ENCODE measurements around the gene PDE1A.

The PDE1A gene

DNA sequence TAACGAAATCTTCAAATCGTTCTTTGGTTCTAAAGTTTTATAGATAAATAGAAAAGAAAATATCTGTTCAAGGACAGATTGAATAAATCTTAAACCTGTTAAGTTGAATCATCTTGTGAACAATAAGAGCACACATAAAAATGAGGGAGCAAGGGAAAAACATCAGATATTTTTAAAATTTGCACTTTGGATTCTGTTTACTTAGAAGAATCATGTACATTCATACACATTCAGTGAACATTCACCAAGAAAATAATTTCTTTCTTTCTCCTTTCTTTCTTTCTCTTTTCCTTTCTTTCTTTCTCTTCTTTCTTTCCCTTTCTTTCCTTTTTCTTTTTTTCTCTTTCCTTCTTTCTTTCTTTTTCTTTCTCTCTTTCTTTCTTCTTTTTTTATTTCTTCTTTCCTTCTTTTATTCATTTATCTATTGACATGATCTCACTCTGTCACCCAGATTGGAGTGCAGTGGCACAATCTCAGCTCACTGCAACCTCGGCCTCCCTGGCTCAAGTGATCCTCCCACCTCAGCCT is 164.9 kb downstream of the PDE1A start:
- no peak for DNase-seq

DNA sequence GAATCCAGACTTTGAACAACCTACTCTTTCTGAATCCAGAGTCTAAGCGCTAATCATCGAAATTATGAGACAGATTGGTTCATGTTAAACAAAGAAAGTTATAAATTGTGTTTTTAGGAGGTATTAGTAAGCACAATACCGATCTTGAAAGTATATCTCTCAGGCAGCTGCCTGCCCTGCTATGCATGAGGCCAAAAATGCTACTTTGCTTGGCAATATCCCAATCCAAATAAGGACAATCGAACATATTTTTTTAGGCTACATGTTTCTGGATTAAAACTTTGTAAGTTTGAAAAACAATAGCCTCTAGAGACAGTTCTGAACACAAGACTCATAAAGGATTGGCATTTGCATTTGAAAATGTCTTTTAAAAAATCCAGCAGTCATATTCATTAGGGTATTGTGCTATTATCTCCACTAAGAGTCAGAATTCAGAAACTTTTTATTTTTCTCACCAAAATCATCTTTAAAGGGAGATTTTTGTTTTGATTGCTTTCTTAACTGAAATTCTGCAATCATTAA is 167.1 kb downstream of the PDE1A start:
- no peak for DNase-seq

DNA sequence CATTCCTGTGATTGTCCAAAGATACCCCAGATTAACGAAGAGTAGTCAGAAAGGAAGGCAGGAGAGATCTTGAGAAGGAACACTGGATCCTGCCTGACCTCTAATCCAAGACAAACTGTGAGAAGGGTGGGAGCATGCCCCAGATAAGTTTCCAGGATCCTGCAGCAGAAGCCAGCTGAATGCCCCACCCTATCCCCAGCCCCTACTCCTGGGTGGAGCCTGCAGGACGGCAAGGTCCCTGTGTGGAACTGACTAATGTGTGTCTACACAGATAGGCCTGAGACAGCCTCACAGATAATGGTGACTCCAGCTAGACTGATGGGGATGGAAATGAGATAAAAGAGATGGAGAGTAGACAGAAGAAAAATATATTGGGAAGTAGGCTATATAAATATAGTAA is 174.3 kb downstream of the PDE1A start:
- DNase-seq = no peak

DNA sequence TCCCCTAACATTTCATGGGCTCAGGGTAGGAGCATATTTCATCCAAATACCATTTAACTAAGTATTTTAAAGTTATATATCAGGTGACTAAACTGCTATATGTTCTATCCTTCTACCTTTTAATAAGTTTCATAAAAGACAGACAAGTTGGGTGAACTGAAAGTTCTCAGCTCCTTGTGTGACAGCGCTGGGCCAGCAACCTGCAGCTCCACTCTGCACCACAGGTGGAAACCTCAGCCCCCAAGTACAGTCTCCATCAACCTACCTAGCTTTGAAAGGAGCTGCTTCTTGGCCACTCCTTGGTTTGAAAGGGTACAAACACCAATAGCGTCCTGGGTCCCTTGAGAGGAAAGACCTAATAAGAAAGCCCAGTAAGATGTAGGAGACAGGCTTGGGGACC is 177.9 kb downstream of the PDE1A start:
- DNase-seq = no peak

DNA sequence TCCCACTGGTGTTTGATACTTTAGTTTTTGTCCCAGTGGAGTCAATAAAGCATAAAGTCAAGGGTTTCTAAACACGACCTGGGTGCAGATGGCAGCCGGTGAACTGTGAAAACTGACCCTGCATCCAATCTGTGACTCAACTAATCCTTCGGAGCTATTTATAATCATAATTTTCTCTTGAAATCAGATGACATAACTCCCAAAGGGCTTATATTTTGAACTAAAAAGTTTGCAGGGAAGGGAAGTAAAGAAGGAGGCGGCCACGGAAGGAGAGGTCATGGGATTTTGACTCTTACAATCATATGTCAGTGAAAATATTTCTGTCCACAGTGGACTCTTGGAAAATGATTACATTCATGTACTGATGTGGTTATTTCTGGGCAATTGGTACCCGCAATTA is 178.5 kb downstream of the PDE1A start:
- DNase-seq = no peak

DNA sequence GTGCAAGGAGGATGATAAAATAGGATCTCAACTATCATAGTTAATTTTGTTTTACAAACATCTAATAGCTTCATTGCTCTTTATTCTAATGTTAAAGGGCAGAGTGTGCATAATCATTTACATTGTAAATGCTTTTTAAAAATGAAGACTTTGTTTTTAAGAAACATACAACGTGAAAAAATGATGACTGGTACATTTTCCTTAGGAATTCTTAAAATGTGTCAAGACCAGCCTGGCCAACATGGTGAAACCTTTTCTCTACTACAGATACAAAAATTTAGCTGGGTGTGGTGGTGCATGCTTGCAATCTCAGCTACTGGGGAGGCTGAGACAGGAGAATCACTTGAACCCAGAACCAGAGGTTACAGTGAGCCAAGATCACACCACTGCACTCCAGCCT is 179.0 kb downstream of the PDE1A start:
- DNase-seq = no peak

DNA sequence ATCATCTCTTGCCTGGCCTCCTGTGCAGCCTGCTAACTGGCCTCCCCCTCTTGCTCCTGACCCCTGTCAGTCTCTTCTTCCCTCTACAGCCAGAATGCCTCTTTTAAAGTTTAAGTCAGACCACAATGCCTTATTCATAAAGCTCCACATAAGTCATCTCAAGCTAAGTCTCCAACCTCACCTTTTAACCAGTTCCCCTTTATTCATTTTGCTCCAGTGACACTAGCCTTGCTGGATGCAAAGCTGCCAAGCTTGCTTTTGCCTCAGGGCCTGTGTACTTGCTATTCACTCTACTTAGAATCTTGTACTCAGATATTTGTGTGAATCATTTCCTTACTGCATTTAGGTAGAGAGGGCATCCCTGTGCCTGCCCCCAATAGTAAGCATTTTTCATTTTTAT is 180.9 kb downstream of the PDE1A start:
- DNase-seq = no peak

DNA sequence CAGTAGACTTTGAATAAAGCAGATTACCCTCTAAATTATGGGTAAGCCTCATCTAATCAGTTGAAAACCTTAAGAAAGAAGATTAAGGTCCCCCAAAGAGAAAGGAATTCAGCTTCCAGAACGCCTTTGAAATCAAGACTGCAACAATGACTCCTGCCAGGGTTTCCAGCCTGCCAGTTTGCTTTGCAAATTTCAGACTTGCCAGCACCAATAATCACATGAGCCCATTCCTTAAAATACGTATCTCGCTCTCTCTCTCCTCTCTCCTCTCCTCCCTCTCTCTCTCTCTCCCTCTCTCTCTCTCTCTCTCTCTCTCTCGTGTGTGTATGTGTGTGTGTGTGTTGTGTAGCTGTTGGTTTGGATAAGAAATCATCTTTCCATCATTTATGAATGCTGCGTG is 184.2 kb downstream of the PDE1A start:
- DNase-seq = no peak

DNA sequence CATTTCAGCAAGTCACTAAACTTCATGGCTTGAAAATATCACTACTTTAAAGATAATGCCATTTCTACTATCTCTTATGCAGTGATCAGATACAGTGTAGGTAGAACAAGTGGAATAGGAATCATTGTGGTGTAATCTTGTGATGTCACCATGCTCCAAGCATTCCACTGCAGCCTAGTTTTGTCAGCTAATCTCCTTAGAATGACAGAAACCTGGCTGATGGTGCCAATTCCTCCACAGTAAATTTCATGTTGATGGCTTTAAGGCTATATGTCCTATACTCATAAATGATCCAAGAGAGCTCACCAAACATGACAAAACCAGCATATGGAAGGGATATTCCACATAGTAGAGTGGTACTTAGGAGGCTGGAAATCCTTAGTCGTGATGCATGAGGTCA is 184.9 kb downstream of the PDE1A start:
- DNase-seq = no peak

DNA sequence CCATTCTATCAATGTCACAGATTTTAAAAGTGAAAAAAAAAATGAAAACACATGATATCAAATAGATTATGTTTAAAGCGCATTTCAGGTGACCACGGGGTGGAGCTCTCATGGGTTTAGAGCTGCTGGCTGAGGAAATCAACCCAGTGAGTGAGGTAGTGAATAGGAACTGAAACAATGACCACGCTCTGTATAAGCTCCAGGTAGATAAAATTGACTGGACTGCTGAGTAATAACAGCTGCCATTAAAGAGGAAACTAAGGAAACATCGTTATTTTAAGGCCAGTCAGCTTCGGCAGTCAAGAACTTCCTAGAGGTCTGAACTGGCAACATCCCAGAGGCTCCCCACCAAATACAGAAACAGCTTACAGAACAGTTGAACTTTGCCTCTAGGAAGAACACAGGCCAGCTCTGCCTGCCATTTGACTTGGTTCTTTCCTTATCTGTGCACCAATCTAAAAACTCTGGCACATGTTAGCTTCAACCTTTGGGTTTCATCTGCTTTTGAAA is 185.9 kb downstream of the PDE1A start:
- no peak for DNase-seq

DNA sequence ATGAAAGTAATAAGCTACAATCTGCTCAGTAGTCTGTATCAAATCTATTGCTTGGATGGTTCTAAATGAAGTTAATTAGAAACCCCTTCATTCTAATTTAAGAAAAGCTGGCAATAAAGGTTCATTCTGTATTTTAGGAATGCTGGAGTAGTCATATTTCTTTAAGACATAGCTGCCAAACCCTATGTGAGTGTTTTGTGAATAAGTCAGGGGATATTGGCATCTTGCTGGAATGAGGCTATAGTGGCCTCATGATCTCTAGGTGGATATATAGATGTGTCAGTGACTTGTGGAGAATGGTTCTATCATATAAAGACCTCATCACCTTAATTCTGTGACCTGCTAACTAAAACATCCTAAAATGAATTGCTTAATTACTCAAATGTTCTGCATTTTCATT is 196.3 kb downstream of the PDE1A start:
- DNase-seq = no peak

DNA sequence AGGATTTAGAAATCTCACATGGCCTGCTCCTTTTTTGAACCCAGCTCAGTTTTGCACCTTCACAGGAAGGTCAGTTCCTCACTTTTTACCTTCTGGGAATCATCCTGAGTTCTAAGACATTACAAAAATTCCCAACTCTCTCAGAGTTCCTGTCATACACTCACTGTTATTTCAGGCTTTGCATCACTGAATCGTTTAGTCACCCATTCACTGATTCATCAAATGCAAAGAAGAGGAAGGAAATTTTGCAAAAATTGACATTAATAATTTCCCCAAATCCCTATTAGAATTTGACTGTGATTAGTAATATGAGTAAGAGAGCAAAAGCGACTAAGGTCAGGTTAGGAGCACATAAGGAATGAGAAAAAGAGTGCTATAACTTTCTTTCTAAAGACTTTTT is 197.5 kb downstream of the PDE1A start:
- DNase-seq = no peak

DNA sequence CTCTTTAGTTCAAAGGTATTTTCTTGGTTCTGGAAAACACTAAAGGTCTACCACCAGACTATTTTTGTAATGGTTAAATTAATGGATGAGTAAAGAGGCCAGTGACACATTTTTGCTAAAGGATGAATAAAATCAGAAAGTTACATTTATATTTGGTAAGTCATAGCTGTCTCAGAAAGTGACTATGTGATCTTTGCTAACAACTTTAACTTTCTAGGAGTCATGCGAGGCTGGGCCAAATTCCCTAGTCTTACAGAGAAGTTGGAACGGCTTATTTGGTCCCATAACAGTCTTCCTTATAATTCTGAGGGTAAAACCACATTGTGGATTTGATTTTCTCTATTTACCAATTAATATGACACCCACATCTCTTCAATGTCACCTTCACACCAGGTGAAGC is 198.1 kb downstream of the PDE1A start:
- DNase-seq = no peak

DNA sequence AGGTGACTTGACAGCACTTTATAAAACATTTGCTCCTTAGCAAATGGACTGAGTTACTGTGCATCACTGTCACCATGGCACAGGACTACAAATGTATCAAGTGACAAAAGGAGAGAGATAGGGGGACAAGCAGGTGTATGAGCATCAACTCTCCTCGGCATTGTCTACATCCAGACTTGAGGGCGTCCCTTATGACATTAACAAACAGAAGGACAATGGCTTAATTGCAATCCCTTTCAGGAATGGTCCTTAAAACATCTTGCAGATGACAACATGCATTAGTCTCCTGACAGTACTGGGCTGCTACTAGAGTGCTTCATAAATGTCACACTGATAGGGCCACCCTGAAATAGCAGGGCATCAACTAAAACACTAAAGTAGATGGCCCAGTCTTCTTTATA is 198.8 kb downstream of the PDE1A start:
- peak; percentile 92 for DNase-seq

DNA sequence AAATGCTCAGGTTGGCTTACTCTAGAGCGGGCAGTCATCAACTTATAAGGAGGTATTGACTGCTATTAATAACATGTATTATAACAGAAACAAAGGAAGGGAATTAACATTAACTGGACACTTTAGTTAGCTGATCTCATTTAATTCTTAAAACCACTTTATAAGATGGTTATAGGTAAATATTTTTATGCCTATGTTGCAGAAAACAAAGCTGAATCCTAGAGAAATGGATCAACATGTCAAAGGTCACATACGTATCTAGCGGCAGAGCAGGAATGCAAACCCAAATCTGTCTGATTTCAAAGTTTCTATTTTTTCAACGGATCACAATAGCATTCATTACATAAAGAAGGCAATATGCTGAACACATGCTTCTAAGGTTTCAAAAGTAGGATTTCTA is 200.0 kb downstream of the PDE1A start:
- DNase-seq = no peak

DNA sequence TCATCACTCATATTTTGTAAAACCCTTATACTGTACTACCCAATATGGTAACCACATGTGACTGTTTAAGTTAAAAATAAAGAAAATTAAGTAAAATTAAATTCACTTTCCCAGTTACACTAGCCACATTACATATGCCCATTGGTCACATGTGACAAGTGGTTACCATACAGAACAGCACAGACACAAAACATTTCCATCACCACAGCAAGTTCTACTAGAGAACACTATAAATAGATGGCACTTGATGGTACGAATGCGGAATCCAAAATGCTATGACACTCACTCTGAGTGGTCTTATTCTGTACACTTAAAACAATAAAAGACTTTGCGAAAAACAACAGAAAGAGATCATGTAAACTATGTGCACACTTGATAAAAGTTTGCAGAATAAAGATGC is 202.2 kb downstream of the PDE1A start:
- DNase-seq = no peak

DNA sequence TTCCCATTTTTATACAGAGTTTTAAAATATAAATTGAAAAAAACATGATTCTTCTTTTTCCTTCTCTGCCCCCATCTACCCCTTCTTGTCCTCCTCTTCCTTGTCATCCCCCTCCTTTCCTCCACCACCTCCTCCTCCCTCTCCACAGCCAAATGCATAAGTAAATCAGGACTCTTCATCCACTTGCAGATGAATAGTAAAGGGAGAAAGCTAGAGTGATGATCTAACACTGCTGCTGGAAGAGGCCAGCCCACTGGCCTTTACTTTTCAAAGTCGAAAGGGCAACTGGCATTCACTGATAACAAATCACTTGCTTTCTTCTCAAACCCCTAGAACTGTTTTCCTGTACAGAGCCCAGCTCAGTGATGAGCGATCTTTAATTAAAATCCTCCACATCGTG is 205.8 kb downstream of the PDE1A start:
- no peak for DNase-seq

DNA sequence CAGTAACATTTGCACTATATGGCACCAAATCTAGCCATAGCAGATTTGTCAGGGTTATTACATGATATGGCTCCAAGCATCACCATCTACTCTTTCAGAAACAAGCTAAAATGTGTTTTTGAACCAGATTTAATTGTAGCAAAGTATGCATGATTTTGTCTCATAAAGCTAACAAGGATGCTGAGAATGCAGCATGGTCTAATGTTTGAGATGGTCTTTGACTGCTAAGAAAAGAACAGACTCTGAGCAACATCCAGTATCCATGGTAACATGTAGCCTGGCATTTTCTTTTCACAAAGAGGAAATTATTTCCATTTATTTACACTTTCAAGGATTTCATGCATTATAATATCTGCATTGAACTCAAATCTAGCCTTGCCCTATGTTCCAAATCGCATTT is 206.5 kb downstream of the PDE1A start:
- DNase-seq = no peak

DNA sequence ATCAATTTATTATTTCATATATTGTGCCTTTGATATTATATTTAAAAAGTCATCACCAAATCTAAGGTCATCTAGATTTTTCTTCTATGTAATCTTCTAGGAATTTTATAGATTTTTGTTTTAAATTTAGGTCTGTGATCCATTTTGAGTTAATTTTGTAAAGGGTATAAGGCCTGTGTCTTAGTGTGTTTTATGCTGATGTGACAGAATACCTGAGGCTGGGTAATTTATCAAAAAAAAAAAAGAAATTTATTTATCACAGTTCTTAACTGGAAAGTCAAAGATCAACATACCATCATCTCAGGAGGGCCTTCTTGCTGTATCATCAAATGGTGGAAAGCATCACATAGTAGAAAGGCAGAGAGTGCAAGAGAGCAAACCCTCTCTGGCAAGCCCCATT is 216.2 kb downstream of the PDE1A start:
- no peak for DNase-seq

DNA sequence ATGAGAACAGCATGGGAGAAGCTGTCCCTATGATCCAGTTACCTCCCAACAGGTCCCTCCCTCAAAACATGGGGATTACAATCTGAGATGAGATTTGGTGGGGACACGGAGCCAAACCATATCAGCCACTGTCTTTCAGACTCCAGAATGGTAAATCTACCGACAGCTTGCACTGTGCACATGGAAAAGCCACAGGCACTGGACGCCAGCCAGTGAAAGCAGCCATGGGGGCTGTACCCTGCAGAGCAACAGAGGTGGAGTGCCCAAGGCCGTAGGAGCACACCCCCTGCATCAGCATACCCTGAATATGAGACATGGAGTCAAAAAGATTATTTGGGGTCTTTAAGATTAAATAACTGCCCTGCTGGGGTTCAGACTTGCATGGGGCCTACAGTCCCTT is 218.4 kb downstream of the PDE1A start:
- DNase-seq = no peak

DNA sequence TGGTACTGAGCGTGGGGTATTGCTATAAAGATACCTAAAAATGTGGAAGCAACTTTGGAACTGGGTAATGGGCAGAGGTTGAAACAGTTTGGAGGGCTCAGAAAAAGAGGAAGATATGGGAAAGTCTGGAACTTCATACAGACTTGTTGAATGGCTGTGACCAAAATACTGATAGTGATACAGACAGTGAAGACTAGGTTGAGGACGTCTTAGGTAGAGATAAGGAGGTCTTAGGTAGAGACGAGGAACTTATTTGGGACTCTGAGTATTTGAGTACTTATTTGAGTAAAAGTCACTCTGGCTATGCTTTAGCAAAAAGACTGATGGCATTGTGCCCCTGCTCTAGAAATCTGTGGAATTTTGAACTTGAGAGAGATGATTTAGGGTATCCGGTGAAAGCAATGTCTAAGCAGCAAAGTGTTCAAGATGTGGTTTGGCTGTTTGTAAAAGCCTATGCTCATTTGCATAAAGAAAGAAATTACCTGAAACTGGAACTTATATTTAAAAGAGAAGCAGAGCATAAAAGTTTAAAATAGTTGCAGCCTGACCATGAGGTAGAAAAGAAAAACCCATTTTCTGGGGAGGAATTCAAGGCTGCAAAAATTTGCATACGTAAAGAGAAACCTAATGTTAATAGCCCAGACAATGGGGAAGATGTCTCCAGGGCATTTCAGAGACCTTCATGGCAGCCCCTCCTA is 219.6 kb downstream of the PDE1A start:
- no peak for DNase-seq

DNA sequence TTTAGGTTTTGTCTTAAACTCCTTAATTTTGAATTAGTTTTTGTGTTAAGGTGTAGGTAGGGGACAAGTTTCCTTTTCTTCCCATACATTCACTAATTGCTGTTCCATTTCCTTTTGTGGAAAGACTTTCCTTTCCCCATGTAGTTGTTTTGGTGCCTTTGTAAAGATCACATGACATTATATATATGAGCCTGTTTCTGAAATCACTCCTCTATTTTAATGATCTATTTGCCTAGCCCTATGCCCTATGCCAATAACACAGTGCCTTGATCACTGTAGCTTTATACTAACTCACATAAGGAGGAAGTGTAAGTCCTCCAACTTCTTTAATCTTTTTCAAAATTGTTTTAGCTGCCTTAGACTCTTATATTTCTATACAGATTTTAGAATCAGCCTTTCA is 229.3 kb downstream of the PDE1A start:
- no peak for DNase-seq

DNA sequence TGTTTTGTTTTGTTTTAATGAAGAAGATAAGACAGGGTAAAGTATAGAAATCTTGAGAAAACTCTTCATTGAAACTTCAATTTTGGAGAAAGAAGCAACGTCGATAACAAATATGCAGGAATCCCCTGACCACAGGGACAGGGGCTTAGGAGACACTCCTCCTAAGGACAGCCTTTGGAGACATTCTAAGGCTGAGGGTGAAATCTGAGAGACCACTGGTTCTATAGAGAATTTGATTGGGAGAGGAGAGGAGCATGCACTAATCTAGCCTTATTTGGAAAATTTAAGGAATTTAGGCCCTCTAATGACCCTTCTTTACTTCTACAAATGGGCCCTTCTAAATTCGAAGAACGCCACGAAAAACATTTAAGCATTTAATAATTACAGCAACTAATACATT is 233.5 kb downstream of the PDE1A start:
- DNase-seq = no peak

DNA sequence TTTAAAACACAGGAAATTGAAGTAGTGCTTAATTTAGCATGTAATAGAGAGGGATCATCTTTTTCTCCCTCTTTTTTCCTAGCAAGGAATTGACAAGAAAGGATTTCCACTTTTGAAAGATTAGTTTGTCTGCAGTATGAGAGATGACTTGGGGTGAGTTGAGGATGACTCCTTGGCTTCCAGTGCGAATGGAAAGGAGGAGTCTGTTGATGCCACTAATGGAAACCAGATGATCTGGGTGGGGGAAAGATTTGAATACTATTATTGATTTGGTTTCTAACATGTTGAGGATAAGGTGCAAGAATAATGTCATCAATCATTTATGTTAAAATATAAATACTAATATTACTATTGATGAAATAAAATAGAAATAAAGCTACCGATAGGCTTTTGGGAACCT is 235.8 kb downstream of the PDE1A start:
- no peak for DNase-seq

DNA sequence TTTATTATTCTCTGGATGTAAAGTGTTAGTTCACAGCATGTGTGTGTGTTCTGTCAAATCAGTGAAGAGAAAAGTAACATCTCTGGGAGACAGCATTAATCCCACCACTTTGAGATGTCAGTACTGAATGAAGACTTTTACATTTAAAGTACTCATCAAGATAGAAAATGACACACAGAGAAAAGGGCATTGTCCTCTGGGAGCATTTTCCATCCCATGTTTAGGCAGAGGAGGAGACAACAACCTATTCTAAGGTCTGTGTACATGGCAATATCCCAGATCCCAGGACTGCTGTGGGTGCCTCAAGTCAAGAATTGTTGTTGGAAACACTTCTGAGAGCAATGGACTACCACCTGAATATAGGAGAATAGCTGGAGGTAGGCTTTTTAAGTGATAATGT is 239.7 kb downstream of the PDE1A start:
- peak; percentile 17 for DNase-seq

All from NCI-H187 treated with DMSO at 0.1 percent for 48 hours (cell line).